PFSK-1 (cell line): Measurements from ENCODE around the gene PIGM.

Experiments used
- FOXP2 ChIP-seq: optimal IDR thresholded peaks from 2 replicates; pipeline ENCODE3; 2011; ENCODE audit warnings: borderline replicate concordance, control low read depth, inconsistent platforms; ENCODE audit not compliant: insufficient read depth; ENCODE audit errors: extremely low read length, extremely low read depth
- POLR2AphosphoS5 ChIP-seq: IDR thresholded peaks from 2 replicates; pipeline ENCODE4 v1.6.1; 2012; ENCODE audit warnings: low read depth, mild to moderate bottlenecking, control low read depth, low read length, moderate library complexity
- REST ChIP-seq, 2 experiments: IDR thresholded peaks; 2 replicates each; pipeline versions ENCODE4 v1.6.1 to v1.8.0; 2011 to 2012; ENCODE audit warnings: low read depth in 2 of 2, low read length in 2 of 2, control low read depth in 1 of 2, inconsistent platforms in 1 of 2, mild to moderate bottlenecking in 1 of 2, moderate library complexity in 1 of 2; ENCODE audit not compliant: insufficient read depth in 1 of 2
- SIN3A ChIP-seq: IDR thresholded peaks from 2 replicates; pipeline ENCODE4 v1.6.1; 2012; ENCODE audit warnings: mild to moderate bottlenecking, low read length, moderate library complexity, borderline replicate concordance; ENCODE audit not compliant: insufficient read depth
- TAF1 ChIP-seq: IDR thresholded peaks from 2 replicates; pipeline ENCODE4 v1.6.1; 2012; ENCODE audit warnings: low read length, control low read depth, borderline replicate concordance; ENCODE audit not compliant: insufficient read depth

The PIGM gene

GRCh38 chr1:160005070-160005469 lies 26.7 kb downstream of the PIGM start:
- no peak for TF ChIP-seq REST (IDR thresholded peaks at IDR 0.05; ENCODE audit: insufficient read depth in 1 of 2, low read depth in 2 of 2, low read length in 2 of 2)
- no peak for TF ChIP-seq FOXP2
- no peak for TF ChIP-seq POLR2AphosphoS5
- TF ChIP-seq TAF1: no peak
- no peak for TF ChIP-seq SIN3A

DNA sequence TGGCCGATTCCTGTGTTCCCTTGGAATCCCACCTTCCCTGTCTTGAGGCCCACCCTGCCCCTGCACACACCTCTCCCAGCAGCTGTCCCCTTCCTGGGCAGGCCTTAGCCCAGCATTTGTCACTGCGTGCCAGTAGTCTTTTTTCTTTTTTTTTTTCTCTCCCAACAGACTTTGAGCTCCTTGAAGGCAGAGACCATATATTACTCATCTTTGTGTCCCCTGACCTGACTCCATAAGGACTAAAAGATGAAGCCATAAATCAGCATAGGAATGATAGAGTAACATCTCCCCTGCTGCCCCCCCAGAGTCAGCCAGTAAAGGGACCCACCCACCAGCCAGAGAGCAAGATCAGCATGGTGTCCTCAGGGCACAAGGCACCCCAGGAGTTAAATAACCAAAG lies 27.4 kb downstream of the PIGM start:
- no peak for TF ChIP-seq POLR2AphosphoS5
- no peak for TF ChIP-seq FOXP2
- TF ChIP-seq REST (IDR thresholded peaks at IDR 0.05; ENCODE audit: insufficient read depth in 1 of 2, low read depth in 2 of 2, low read length in 2 of 2): no peak
- no peak for TF ChIP-seq TAF1
- TF ChIP-seq SIN3A: no peak

DNA sequence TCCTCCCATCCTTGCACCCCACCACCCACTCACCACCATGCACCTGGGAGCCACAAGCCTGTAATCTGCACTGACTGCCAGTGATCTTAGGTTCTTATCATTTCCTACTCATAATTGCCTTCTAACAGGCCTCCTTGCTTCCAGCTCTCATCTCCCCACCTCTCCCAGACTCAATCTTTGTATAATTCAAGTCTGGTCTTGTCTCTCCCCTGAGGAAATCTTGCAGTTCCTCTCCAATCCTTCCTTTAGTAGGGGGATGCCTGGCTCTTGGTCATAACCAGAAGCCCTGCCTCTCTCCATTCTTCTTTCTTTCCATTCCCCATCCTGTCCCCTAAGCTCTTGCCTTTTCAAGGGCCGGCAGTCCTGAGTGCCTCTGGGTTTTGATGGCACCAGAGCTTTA lies 27.8 kb downstream of the PIGM start:
- TF ChIP-seq SIN3A: no peak
- no peak for TF ChIP-seq FOXP2
- TF ChIP-seq TAF1: no peak
- no peak for TF ChIP-seq REST (IDR thresholded peaks at IDR 0.05; ENCODE audit: insufficient read depth in 1 of 2, low read depth in 2 of 2, low read length in 2 of 2)
- TF ChIP-seq POLR2AphosphoS5: no peak

DNA sequence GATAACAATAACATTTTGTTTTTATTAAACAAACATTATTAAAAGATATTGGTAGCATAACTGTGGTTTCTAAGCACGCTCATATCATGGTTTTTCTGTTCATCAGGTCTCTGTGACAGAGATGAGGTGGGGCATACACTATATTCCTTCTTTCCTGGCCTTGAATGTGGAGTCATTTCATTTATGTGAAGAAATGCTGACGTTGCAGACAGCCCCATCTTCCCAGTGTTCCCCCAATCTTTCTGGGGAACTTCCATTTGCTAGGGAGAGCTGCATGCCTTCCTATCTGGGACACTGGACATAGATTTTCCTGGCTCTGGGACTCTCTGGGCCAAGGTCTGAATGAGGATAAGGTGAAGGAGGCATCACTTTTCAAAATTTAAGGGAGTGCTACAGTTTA lies 30.4 kb downstream of the PIGM start:
- no peak for TF ChIP-seq TAF1
- TF ChIP-seq SIN3A: no peak
- TF ChIP-seq FOXP2: no peak
- no peak for TF ChIP-seq REST (IDR thresholded peaks at IDR 0.05; ENCODE audit: insufficient read depth in 1 of 2, low read depth in 2 of 2, low read length in 2 of 2)
- TF ChIP-seq POLR2AphosphoS5: no peak

- no peak for TF ChIP-seq TAF1
- no peak for TF ChIP-seq REST (IDR thresholded peaks at IDR 0.05; ENCODE audit: insufficient read depth in 1 of 2, low read depth in 2 of 2, low read length in 2 of 2)
- TF ChIP-seq POLR2AphosphoS5: no peak
- no peak for TF ChIP-seq SIN3A
Observed at GRCh38 chr1:159999204-159999603, 32.6 kb downstream of the PIGM start.
